ENCODE measurements around the gene CLCN1.

Gene CLCN1

DNA sequence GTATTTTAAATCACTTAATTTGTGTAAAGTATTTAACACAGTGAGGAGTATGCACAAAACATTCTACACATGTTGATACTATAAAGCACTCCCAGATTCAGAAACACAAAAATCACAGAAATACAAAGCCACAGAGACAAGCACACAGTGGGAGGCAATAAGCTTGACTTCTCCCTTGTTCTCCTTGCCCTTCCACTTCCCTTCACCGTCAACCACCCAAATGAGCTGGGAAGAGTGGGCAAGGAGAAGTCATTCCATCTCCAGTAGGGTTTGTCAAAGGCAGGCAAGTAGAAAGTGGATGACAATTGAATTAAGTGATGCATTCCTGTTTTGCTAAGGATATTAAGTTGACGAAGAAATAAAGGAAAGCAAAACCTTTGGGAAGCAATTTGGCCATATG, 35.3 kb upstream of the CLCN1 start:
- 100% methylated on average over 1 of the region's 2 CpGs for WGBS (ENCODE audit: insufficient coverage)
- POLR2A ChIA-PET, result interaction anchor here (1.2 kb wide), 2 partner anchors 7 to 17 kb away, joined by 3 to 4 read pairs; partner anchors contain the start of genes CASP2 and GSTK1
- Histone ChIP-seq H3K27ac (ENCODE audit: insufficient read depth in 1 of 2, low read depth in 1 of 2, low read length in 2 of 2, poor library complexity in 1 of 2, severe bottlenecking in 2 of 2) (no peak overlapping the region), H3K36me3 (ENCODE audit: control insufficient read depth in 4 of 4, insufficient read depth in 4 of 4, low read length in 3 of 4) (no peaks in the 10 kb centered on the region), H3K9me3 (ENCODE audit: control extremely low read depth in 1 of 5, control insufficient read depth in 4 of 5, insufficient read depth in 2 of 5, low read depth in 1 of 5, low read length in 4 of 5) (no peaks in the 10 kb centered on the region), H3K27me3 (replicated peaks in 2 of 5; ENCODE audit: control insufficient read depth in 4 of 5, insufficient read depth in 5 of 5, low read length in 4 of 5) (no peaks in the 10 kb centered on the region), H3K4me1 (ENCODE audit: control extremely low read depth in 1 of 4, control insufficient read depth in 4 of 4, insufficient read depth in 4 of 4, low read length in 3 of 4) (peaks cover 0 to 19% (median 13%) of the 10 kb centered on the region in 4 experiments), H3K4me3 (ENCODE audit: control insufficient read depth in 1 of 7, extremely low read depth in 1 of 7, insufficient read depth in 4 of 7, low read depth in 2 of 7, low read length in 6 of 7) (no peak overlapping the region)
- no peak for DNase-seq
- CTCF ChIA-PET, result interaction anchor here (0.7 to 2.7 kb wide), 4 partner anchors 12 to 31 kb away, joined by 3 to 19 read pairs (median 4); no protein-coding TSS in a partner anchor

DNA sequence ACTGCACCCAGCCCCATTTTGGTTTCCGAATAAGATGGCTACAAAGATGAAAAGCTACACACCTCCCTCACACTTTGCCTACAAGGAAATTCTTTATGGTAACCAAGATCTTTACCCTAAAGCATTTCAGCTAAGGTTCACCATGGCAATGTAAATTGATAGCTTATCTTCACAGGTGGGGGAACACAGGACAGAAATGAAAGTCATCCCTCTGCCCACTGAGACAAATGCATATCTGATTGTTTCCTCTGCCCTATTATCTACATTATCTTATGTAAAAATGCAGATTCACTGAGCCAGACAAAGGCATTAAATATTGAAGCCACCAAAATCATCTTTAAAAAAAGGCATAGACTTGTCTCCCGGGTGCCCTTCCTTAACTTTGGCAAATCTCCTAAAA, 34.4 kb upstream of the CLCN1 start:
- no peak overlapping the region for H3K27ac ChIP-seq (ENCODE audit: insufficient read depth in 1 of 2, low read depth in 1 of 2, low read length in 2 of 2, poor library complexity in 1 of 2, severe bottlenecking in 2 of 2)
- POLR2A ChIA-PET, result interaction anchor here (0.6 kb wide), 1 partner anchor 28 kb away, joined by 5 read pairs; no protein-coding TSS in a partner anchor
- CTCF ChIA-PET, result interaction anchor here (1.6 kb wide), 1 partner anchor 100 kb away, joined by 6 read pairs; the partner anchor contains the start of gene ZYX

DNA sequence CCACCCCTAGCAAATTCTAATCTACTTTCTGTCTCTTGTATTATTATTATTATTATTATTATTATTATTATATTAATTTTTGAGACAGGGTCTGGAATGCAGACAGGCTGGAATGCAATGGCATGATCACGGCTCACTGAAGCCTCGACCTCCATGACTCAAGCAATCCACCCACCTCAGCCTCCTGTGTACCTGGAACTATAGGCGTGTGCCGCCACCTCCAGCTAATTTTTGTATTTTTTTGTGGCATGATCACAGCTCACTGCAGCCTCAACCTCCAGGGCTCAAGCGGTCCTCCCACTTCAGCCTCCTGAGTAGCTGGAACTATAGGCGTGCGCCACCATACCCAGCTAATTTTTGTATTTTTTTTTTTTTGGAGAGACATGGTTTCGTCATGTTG, 33.8 kb upstream of the CLCN1 start:
- Histone ChIP-seq H3K4me1 (ENCODE audit: control extremely low read depth in 1 of 4, control insufficient read depth in 4 of 4, insufficient read depth in 4 of 4, low read length in 3 of 4) (peaks cover 0 to 19% (median 13%) of the 10 kb centered on the region in 4 experiments), H3K4me3 (ENCODE audit: control insufficient read depth in 1 of 7, extremely low read depth in 1 of 7, insufficient read depth in 4 of 7, low read depth in 2 of 7, low read length in 6 of 7) (no peak overlapping the region), H3K36me3 (ENCODE audit: control insufficient read depth in 4 of 4, insufficient read depth in 4 of 4, low read length in 3 of 4) (no peaks in the 10 kb centered on the region), H3K27ac (ENCODE audit: insufficient read depth in 1 of 2, low read depth in 1 of 2, low read length in 2 of 2, poor library complexity in 1 of 2, severe bottlenecking in 2 of 2) (no peak overlapping the region), H3K27me3 (replicated peaks in 2 of 5; ENCODE audit: control insufficient read depth in 4 of 5, insufficient read depth in 5 of 5, low read length in 4 of 5) (no peaks in the 10 kb centered on the region), H3K9me3 (ENCODE audit: control extremely low read depth in 1 of 5, control insufficient read depth in 4 of 5, insufficient read depth in 2 of 5, low read depth in 1 of 5, low read length in 4 of 5) (no peaks in the 10 kb centered on the region)
- 98% methylated on average over 6 of the region's 8 CpGs for WGBS (ENCODE audit: insufficient coverage)
- CTCF ChIA-PET, result interaction anchor here (1.6 kb wide), 1 partner anchor 99 kb away, joined by 6 read pairs; the partner anchor contains the start of gene ZYX
- DNase-seq, result no peak
- POLR2A ChIA-PET, result interaction anchor here (0.6 kb wide), 1 partner anchor 27 kb away, joined by 5 read pairs; no protein-coding TSS in a partner anchor

More for the DNA sequence above, 34.4 kb upstream of the CLCN1 start:
- WGBS (ENCODE audit: insufficient coverage), result 100% methylated on average over 1 of the region's 2 CpGs
- Histone ChIP-seq H3K36me3 (ENCODE audit: control insufficient read depth in 4 of 4, insufficient read depth in 4 of 4, low read length in 3 of 4) (no peaks in the 10 kb centered on the region), H3K4me1 (ENCODE audit: control extremely low read depth in 1 of 4, control insufficient read depth in 4 of 4, insufficient read depth in 4 of 4, low read length in 3 of 4) (peaks cover 0 to 19% (median 13%) of the 10 kb centered on the region in 4 experiments), H3K4me3 (ENCODE audit: control insufficient read depth in 1 of 7, extremely low read depth in 1 of 7, insufficient read depth in 4 of 7, low read depth in 2 of 7, low read length in 6 of 7) (no peak overlapping the region), H3K27me3 (replicated peaks in 2 of 5; ENCODE audit: control insufficient read depth in 4 of 5, insufficient read depth in 5 of 5, low read length in 4 of 5) (no peaks in the 10 kb centered on the region), H3K9me3 (ENCODE audit: control extremely low read depth in 1 of 5, control insufficient read depth in 4 of 5, insufficient read depth in 2 of 5, low read depth in 1 of 5, low read length in 4 of 5) (no peaks in the 10 kb centered on the region)
- no peak for DNase-seq

DNA sequence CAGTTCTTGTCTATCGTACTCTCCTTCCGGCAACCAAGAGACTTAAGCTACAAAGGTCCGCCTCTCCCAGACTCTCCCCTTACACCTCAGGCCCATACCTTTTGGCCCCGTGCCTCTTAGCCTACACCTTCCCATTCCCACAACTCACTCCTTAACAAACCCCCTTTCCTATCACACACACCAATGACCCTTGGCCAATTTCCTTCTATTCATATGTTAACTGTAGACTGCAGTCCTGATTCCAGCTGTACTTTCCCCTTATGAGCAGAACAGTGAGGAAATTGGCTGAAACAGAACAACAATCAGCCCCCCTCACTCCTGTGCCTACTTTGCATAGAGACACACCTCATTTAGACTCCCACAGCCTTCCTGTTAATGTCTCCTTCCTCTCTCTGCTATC, 32.5 kb upstream of the CLCN1 start:
- CTCF ChIA-PET, result interaction anchor here (0.7 to 0.8 kb wide), 2 partner anchors 9 to 22 kb away, joined by 3 read pairs; no protein-coding TSS in a partner anchor
- no peak overlapping the region for H3K4me3 ChIP-seq (ENCODE audit: control insufficient read depth in 1 of 7, extremely low read depth in 1 of 7, insufficient read depth in 4 of 7, low read depth in 2 of 7, low read length in 6 of 7)
- peaks cover 0 to 3% (median 0%) of the 10 kb centered on the region in 5 experiments for H3K9me3 ChIP-seq (ENCODE audit: control extremely low read depth in 1 of 5, control insufficient read depth in 4 of 5, insufficient read depth in 2 of 5, low read depth in 1 of 5, low read length in 4 of 5)
- POLR2A ChIA-PET, result no interaction called here
- 100% methylated on average over 4 of the region's 4 CpGs for WGBS (ENCODE audit: insufficient coverage)
- no peak overlapping the region for H3K27ac ChIP-seq (ENCODE audit: insufficient read depth in 1 of 2, low read depth in 1 of 2, low read length in 2 of 2, poor library complexity in 1 of 2, severe bottlenecking in 2 of 2)
- no peak for DNase-seq
- peaks cover 2 to 21% (median 14%) of the 10 kb centered on the region in 4 experiments for H3K4me1 ChIP-seq (ENCODE audit: control extremely low read depth in 1 of 4, control insufficient read depth in 4 of 4, insufficient read depth in 4 of 4, low read length in 3 of 4)
- H3K27me3 ChIP-seq (replicated peaks in 2 of 5; ENCODE audit: control insufficient read depth in 4 of 5, insufficient read depth in 5 of 5, low read length in 4 of 5), result no peaks in the 10 kb centered on the region
- no peaks in the 10 kb centered on the region for H3K36me3 ChIP-seq (ENCODE audit: control insufficient read depth in 4 of 4, insufficient read depth in 4 of 4, low read length in 3 of 4)

DNA sequence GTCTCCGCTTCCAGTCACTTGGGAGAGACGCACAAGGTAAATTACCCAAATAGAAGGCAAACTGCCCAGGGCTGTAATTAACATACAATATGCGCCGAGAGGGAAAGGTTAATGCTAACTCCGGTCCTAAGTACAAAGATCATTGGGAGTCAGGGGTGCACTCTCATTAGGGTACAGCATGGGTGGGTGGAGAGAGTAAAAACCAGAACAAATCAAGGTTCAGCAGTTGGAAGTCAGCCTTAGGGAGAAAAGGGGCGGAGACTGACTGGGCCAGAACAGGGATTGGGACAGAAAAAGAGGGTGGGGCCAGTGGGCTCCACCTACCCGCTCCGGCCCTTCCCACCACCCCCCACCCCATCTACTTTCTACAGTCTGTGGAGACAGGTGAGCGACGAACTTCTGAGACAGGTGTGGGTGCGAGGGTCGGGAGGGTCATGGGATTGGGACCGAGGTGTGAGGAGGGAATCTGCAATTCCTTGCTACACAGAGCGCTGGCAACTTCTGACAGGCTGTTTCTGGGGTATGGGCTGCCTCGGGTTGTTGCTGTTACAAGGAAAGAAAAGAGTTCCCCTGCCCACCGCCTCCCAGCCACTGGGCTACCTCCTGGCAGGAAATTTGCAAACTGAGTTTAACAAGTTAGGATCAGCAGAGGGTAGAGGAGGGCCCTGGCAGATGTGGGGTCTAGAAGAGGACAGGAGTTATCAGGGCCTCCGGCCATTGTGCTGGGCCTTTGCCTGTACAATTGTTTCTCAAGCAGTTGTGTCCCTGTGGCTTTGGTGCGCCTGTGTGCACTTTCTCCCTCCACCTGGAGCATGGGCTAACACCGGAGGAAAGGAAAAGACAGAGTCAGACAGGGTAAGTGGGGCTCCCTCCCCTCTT, 31.1 kb upstream of the CLCN1 start, which contains the start of gene TMEM139:
Gene TMEM139, plus strand, starts transcription at position 368 of the 879 bp plus-strand sequence. CDS start 1,000 bp downstream, outside the sequence.
- no peak within 1 kb of the TSS for H3K27ac ChIP-seq (ENCODE audit: insufficient read depth in 1 of 2, low read depth in 1 of 2, low read length in 2 of 2, poor library complexity in 1 of 2, severe bottlenecking in 2 of 2)
- H3K4me1 ChIP-seq (ENCODE audit: control extremely low read depth in 1 of 4, control insufficient read depth in 4 of 4, insufficient read depth in 4 of 4, low read length in 3 of 4), result peaks cover 7 to 22% (median 16%) of the 10 kb centered on the region in 4 experiments
- no peaks in the 10 kb centered on the region for H3K27me3 ChIP-seq (replicated peaks in 2 of 5; ENCODE audit: control insufficient read depth in 4 of 5, insufficient read depth in 5 of 5, low read length in 4 of 5)
- DNase-seq, result no peak
- peaks cover 0 to 3% (median 0%) of the 10 kb centered on the region in 5 experiments for H3K9me3 ChIP-seq (ENCODE audit: control extremely low read depth in 1 of 5, control insufficient read depth in 4 of 5, insufficient read depth in 2 of 5, low read depth in 1 of 5, low read length in 4 of 5)
- CTCF ChIA-PET, result no interaction called here
- POLR2A ChIA-PET, result no interaction called here
- H3K36me3 ChIP-seq (ENCODE audit: control insufficient read depth in 4 of 4, insufficient read depth in 4 of 4, low read length in 3 of 4), result peaks cover 0 to 5% (median 0%) of the 10 kb centered on the region in 4 experiments
- 97% methylated on average over 16 of the region's 19 CpGs for WGBS (ENCODE audit: insufficient coverage)
- no peak within 1 kb of the TSS for H3K4me3 ChIP-seq (ENCODE audit: control insufficient read depth in 1 of 7, extremely low read depth in 1 of 7, insufficient read depth in 4 of 7, low read depth in 2 of 7, low read length in 6 of 7)

DNA sequence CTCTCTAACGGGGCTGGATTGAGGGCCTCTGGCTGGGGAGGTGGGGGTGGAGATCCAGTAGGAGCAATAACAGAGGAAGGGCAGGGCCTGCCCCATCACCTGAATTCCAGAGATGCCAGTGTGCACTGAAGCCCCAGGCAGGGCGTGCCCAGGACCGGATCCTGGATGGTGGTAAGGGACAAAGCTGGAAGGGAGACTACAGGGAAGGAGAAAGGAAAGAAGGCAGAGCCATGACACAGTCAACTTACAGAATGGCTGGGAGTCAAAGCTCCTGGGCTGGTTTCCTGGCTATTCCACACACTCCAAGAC, 30.5 kb upstream of the CLCN1 start:
- POLR2A ChIA-PET, result no interaction called here
- WGBS (ENCODE audit: insufficient coverage), result 88% methylated on average over 2 of the region's 3 CpGs
- CTCF ChIA-PET, result no interaction called here
- H3K4me1 ChIP-seq (ENCODE audit: control extremely low read depth in 1 of 4, control insufficient read depth in 4 of 4, insufficient read depth in 4 of 4, low read length in 3 of 4), result peaks cover 9 to 25% (median 18%) of the 10 kb centered on the region in 4 experiments
- H3K27ac ChIP-seq (ENCODE audit: insufficient read depth in 1 of 2, low read depth in 1 of 2, low read length in 2 of 2, poor library complexity in 1 of 2, severe bottlenecking in 2 of 2), result no peak overlapping the region
- H3K4me3 ChIP-seq (ENCODE audit: control insufficient read depth in 1 of 7, extremely low read depth in 1 of 7, insufficient read depth in 4 of 7, low read depth in 2 of 7, low read length in 6 of 7), result no peak overlapping the region
- H3K9me3 ChIP-seq (ENCODE audit: control extremely low read depth in 1 of 5, control insufficient read depth in 4 of 5, insufficient read depth in 2 of 5, low read depth in 1 of 5, low read length in 4 of 5), result peaks cover 0 to 3% (median 0%) of the 10 kb centered on the region in 5 experiments
- no peak for DNase-seq
- H3K27me3 ChIP-seq (replicated peaks in 2 of 5; ENCODE audit: control insufficient read depth in 4 of 5, insufficient read depth in 5 of 5, low read length in 4 of 5), result no peaks in the 10 kb centered on the region
- peaks cover 0 to 8% (median 0%) of the 10 kb centered on the region in 4 experiments for H3K36me3 ChIP-seq (ENCODE audit: control insufficient read depth in 4 of 4, insufficient read depth in 4 of 4, low read length in 3 of 4)
